Measurements from ENCODE around the gene KIF2A.
A peak's percentile ranks its signal among the peaks of the same experiment; 100 is the strongest.

Gene KIF2A

DNA sequence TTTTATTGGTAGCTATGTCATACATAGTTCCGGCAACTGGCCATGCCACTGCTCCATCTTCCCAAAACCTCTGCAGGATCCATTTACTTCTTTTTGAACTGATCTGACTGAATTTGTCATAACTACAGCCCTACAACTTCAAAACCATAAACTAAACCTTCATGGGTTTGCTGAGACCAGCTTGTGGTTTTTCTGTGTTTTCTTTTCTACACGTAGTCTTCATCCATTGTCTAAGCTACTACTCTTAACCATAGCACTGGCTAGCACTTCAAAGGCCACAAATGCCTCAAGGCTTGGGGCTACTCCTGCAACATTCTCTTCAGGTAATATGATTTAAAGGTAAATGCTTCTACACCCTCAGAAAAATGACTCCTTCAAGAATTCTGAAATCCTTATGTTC, 9.0 kb upstream of the KIF2A start:
- no peak for DNase-seq

DNA sequence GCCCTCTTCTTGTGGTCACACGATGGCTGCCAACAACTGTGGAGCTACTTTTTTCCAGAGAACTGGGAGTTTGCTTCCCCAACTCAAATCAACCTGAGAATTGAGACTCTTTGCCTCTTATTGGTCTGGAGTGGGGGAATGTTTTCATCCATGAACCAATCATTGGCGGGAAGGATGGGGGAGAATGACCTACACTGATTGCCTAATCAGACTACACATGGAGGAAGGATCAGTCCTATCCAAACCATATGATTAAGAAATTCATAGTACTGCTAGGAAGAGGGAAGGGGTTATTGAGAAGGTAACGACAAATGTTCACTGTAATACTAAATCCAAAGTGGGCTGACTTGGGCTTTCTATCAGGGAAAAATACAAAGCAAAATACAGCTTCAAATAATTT, 7.9 kb upstream of the KIF2A start:
- DNase-seq = no peak

- DNase-seq = no peak
Measured at GRCh38 chr5:62299101-62299500, 6.9 kb upstream of the KIF2A start.

DNA sequence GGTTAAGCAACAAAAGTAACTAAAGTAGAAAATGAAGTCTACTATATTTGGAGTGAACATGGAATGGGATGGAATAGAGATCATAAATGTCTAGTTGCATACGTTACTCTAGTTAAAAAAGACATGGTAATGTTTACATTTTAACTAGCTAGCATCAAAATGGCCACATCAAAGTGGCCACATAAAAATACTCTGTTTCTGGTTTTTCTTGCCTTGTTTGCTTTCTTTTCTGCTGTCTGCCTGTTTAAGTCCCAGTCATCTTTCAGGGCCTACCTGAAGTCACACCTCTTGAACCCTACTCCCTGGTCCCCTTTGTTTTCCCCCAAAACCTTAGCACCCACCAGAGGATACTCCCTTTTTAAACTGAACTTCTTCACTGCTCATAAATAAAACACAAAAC, 6.4 kb upstream of the KIF2A start:
- no peak for DNase-seq

GRCh38 chr5:62305358-62305714, 670 bp upstream of the KIF2A start:
- no peak for DNase-seq

DNA sequence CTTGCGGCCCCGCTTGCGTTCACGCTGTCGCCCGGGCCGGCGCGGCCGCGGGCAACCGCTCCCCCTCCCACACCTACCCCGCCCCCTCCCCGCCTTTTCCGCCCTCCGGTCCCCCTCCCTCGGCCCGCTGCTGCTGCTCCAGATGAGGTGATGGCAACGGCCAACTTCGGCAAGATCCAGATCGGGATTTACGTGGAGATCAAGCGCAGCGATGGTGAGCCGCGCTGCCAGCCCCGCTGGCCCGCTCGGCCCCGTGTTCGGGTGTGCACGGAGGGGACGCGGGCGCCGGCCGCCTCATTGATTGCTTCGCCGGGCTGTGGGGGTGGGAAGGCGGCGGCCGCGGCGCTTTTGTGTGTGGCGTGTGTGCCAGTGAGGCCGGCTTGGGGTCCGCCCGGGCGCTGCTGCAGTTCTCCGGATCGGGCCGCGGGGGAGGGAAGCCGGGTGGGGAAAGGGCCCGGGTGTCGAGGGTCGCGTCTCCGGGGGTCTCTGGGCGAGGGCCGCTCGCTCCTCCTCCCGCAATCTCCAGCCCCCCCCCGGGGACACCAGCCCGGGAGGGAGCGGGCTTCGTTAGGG, 403 bp downstream of the KIF2A start:
- no peak for DNase-seq

DNA sequence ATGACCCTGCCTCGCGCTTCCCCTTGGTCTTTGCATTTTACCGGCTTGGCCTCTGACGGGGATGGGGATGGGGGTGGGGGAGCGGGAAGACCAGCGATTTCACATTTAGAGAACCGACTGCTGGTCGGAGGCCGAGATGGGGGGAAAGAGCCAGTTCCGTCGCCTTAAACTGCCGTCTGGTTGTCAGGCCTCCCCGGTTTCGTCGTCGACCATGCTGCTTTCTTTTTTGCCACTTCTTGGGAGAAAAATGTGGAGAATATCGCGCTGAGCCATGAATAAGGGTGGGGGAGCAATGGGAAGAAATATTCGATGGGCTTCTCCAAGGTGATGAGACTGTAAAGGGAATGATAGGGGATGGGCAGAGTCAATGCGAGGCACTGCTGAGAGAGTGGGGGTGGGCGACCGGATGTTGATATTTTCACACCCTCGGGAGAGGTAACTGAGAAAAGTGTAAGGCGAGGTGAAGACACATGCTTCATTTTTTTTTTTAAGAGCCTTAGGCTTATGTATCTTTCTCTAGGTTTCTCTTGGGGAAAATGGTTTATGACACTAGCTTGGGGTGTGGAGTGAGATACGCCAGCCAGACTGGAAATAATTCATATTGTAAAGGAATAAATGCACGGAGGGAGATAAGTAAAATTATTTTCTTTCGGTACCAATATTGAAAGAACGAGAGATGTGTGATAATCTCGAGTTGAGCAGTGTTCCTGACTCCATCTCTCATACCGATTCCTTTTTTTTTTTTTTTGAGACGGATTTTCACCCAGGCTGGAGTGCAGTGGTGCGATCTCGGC, 1.1 kb downstream of the KIF2A start:
- DNase-seq = peak; percentile 19

DNA sequence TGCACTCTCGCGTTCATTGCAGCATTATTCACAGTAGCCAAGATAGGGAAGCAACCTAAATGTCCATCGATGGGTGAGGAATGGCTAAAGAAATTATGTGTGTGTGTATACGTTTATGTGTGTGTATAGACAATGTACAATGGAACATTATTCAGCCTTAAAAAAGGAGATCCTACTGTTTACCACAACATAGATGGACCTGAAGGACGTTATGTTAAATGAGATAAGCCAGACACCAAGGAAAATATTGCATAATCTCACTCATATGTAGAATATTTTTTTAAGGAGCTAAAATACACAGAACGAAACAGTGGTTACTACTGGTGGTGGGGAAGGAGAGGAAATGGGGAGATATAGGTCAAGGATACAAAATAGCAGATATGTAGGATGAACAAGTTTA, 2.4 kb downstream of the KIF2A start:
- DNase-seq = no peak

- DNase-seq = no peak
Measured at GRCh38 chr5:62309107-62309506, 3.1 kb downstream of the KIF2A start.

DNA sequence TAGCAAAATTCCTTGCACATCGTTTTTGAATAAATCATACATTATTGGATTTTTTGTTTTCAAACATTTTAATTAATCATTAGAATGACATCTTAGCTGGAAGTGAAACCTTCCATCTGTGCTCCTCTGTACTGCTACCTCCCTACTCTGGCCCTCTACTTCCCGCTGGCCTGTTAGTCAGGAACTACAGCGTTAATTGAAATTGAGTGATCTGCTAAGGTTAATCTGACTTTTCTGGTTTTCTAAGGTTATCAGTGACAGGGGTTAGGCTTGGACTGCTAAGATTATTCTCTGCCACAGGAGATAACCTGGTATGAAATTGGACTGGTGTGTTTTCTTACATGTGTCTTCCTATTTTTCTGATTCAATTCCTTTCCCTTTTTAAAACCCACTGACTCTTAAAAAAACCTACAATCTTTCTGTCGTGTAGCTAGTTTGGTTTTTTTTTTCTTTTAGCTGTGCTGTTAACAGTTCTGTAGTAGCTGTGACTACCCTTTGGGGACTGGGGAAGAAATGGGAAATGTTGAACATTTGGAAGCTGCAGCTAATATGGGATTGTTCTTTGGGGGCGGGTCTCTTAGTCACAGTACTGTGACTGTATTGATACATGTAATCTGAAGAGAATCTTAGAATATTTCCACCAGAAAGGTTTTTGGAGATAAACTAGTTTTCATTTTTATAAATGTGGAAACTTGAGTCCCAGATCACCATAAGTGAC, 4.6 kb downstream of the KIF2A start:
- no peak for DNase-seq

GRCh38 chr5:62312036-62312435, 6.0 kb downstream of the KIF2A start:
- DNase-seq = no peak

- DNase-seq = no peak
Measured at GRCh38 chr5:62312674-62313073, 6.7 kb downstream of the KIF2A start.

DNA sequence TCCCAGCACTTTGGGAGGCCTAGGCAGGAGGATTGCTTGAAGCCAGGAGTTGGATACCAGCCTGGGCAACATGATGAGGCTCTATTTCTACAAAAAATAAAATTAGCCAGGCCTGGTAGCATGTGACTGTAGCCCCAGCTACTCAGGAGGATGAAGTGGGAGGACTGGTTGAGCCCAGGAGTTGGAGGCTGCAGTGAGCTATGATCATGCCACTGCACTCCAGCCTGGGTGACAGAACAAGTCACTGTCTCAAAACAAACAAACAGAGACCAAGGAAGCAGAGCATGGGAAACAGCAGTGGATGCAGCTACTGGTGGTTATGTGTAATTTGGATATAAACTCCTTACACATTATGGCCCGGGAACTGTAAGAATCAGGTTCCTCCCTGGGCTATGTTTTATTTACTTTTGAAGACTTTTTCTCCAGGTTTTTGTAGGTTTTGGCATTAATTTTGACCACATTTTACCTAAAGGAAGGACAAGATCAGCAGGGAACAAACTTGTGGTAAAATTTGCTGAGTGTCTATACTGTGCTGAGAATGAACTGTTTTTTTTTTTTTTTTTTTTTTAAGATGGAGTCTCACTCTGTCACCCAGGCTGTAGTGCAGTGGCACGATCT, 8.3 kb downstream of the KIF2A start:
- no peak for DNase-seq

- DNase-seq = no peak
Measured at GRCh38 chr5:62315376-62316175, 9.6 kb downstream of the KIF2A start.

DNA sequence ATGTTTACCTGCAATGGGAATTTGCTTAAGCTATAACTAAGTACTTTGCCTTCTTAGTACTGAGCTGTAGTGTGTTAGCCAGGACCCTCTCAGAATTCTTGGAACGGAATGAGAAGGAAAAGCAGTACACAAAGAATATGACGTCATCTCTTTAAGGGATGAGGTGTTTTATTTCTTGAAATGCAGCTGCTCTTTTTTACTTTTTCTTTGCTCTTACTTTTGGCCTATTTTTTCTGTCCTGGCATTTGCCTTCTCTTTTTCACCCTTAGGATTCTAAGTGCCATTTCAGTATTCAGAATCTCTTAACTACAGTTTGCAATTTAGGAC, 10.1 kb downstream of the KIF2A start:
- no peak for DNase-seq

- DNase-seq = no peak
Measured at GRCh38 chr5:62317810-62318209, 11.8 kb downstream of the KIF2A start.

- DNase-seq = no peak
Measured at GRCh38 chr5:62322484-62322883, 16.5 kb downstream of the KIF2A start.

- no peak for DNase-seq
Measured at GRCh38 chr5:62326302-62326701, 20.3 kb downstream of the KIF2A start.

- no peak for DNase-seq
Measured at GRCh38 chr5:62326702-62327101, 20.7 kb downstream of the KIF2A start.

GRCh38 chr5:62327138-62328053, 21.4 kb downstream of the KIF2A start:
- no peak for DNase-seq

DNA sequence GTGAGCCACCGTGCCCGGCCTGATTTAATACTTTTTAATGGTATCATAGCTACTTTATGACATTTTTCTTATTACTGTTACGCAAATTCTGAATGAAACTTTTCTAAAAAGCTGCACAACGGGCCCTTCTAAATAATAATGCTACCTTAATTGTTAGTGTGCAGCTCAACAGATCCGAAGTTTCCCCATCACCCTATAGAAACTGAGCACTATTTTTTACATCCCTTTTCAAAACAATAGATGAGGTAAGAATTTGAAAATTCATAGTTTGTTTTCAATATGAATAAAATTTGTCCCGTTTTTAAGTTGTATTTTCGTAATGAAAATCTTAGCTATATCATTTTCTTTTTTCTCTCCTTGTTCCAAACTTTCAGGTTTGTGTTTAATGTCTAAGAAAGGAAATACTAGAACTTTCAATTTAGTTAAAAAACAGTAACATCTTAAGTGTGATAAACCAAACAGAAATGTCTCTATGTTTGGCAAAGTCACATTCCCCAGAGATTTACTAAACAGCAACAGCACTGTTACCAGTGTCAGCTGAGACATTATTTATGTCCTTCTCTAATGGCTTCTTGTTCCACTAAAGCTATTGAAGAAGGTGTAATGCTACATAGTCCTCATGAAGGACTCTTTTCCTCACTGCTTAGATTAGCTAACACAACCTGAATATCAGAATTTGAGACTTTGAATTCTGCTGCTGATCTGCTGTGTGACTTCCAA, 22.9 kb downstream of the KIF2A start:
- DNase-seq = no peak
